HCT116 (cell line): ENCODE data around the gene ZNF892. TPM values are rescaled to one million over a fixed set of nuclear protein-coding genes. Genes with fewer than 3 reads are reported as not detected.

Experiments used
- ATAC-seq: fragments of 200-7000 bp; cut with Tn5 transposase; 2 replicates; pipeline ENCODE4 v1.9.1; 2020; ENCODE audit warnings: mild to moderate bottlenecking, moderate library complexity
- BruUV-seq: library from RNA; stranded (reverse); fragments of 400-500 nt; replicated peaks from 2 replicates; lab custom pipeline; 2021; lab: Mats Ljungman, UMichigan
- CTCF ChIA-PET: fragments of 300-600 bp; sonication (Branson Sonifier 250); formaldehyde crosslinking; loops from one replicate; lab custom pipeline; 2021; ENCODE audit warnings: antibody characterized with exemption; lab: Charles Lee
- POLR2A ChIA-PET: fragments of 300-600, 350-600 bp; sonication (Branson Sonifier 250); formaldehyde crosslinking; loops from one replicate; lab custom pipeline; 2021; ENCODE audit warnings: antibody characterized with exemption; lab: Charles Lee
- RAD21 ChIA-PET, 2 experiments: fragments of 300-600 bp; sonication (Branson Sonifier 250); formaldehyde crosslinking; loops; one replicate each; lab custom pipeline; 2023; ENCODE audit warnings: low total read pairs in 2 of 2; ENCODE audit not compliant: uncharacterized antibody in 2 of 2, unreplicated experiment in 2 of 2, low non-redundant PET in 1 of 2; lab: Charles Lee
- DNase-seq: peaks from one replicate; pipeline ENCODE4 v3.0.0-alpha.2; 2010; ENCODE audit warnings: low read depth, low spot score
- H2AFZ ChIP-seq: fragments of 200-600 bp; shearing (Covaris generic), sonication (generic); 2 replicates; pipeline ENCODE4 v1.6.1; 2017; ENCODE audit warnings: low read depth, mixed run types, mixed read lengths, antibody characterized with exemption, low read length; ENCODE audit not compliant: poor library complexity, severe bottlenecking
- H3K27ac ChIP-seq: 2 replicates; pipeline ENCODE4 v1.5.1; 2012; ENCODE audit warnings: low read depth, low read length
- H3K27me3 ChIP-seq: fragments of 200-600 bp; sonication (generic); 2 replicates; pipeline ENCODE4 v1.6.1; 2016; ENCODE audit warnings: mixed run types, low read length, mixed read lengths; ENCODE audit not compliant: insufficient read depth
- H3K36me3 ChIP-seq, 2 experiments: fragments of 200-500 bp in 1 of 2; fragments of 200-600 bp in 1 of 2; sonication (Bioruptor generic) in 1 of 2; sonication (generic) in 1 of 2; 2 replicates each; pipeline versions ENCODE4 v1.5.1 to v1.6.1; 2014 to 2016; ENCODE audit warnings: low read length in 2 of 2, inconsistent platforms in 1 of 2, mixed read lengths in 1 of 2, mixed run types in 1 of 2; ENCODE audit not compliant: insufficient read depth in 2 of 2, control insufficient read depth in 1 of 2
- H3K4me1 ChIP-seq, 2 experiments: fragments of 200-600 bp in 1 of 2; sonication (generic) in 1 of 2; 2 replicates each; pipeline versions ENCODE4 v1.5.1 to v1.6.1; 2012 to 2017; ENCODE audit warnings: low read length in 2 of 2, inconsistent platforms in 1 of 2, mild to moderate bottlenecking in 1 of 2, mixed read lengths in 1 of 2, mixed run types in 1 of 2, moderate library complexity in 1 of 2; ENCODE audit not compliant: insufficient read depth in 2 of 2, control insufficient read depth in 1 of 2
- H3K4me2 ChIP-seq: fragments of 200-600 bp; sonication (generic); 2 replicates; pipeline ENCODE4 v1.6.1; 2017; ENCODE audit warnings: mixed run types, low read length, mixed read lengths
- H3K4me3 ChIP-seq, 2 experiments: fragments of 200-600 bp in 1 of 2; sonication (generic) in 1 of 2; replicated peaks in 1 of 2; 2 replicates each; pipeline ENCODE4 v1.5.1; 2011 to 2016; ENCODE audit warnings: low read length in 2 of 2, control low read depth in 1 of 2, low read depth in 1 of 2, mild to moderate bottlenecking in 1 of 2, mixed read lengths in 1 of 2, mixed run types in 1 of 2
- H3K79me2 ChIP-seq: fragments of 200-600 bp; sonication (generic); 2 replicates; pipeline ENCODE4 v1.6.1; 2017; ENCODE audit warnings: mild to moderate bottlenecking, mixed run types, low read length, moderate library complexity, mixed read lengths; ENCODE audit not compliant: insufficient read depth
- H3K9ac ChIP-seq: fragments of 200-600 bp; sonication (generic); 2 replicates; pipeline ENCODE4 v1.6.1; 2016; ENCODE audit warnings: low read length, mixed read lengths
- H3K9me2 ChIP-seq: fragments of 200-600 bp; sonication (generic), shearing (Covaris generic); 2 replicates; pipeline ENCODE4 v1.6.1; 2017; ENCODE audit warnings: mixed run types, mild to moderate bottlenecking, moderate library complexity; ENCODE audit not compliant: insufficient read depth
- H3K9me3 ChIP-seq, 2 experiments: fragments of 200-500 bp in 1 of 2; fragments of 200-600 bp in 1 of 2; sonication (Bioruptor generic) in 1 of 2; sonication (generic) in 1 of 2; 2 replicates each; pipeline ENCODE4 v1.6.1; 2014 to 2017; ENCODE audit warnings: low read length in 2 of 2, mixed read lengths in 2 of 2, inconsistent platforms in 1 of 2, low read depth in 1 of 2, mild to moderate bottlenecking in 1 of 2, mixed run types in 1 of 2, moderate library complexity in 1 of 2; ENCODE audit not compliant: control insufficient read depth in 1 of 2, insufficient read depth in 1 of 2
- H4K20me1 ChIP-seq: fragments of 200-600 bp; sonication (generic), shearing (Covaris generic); 2 replicates; pipeline ENCODE4 v1.6.1; 2017; ENCODE audit warnings: mixed run types, mild to moderate bottlenecking, moderate library complexity; ENCODE audit not compliant: insufficient read depth
- EGR1 ChIP-seq: IDR thresholded peaks from 2 replicates; pipeline ENCODE4 v1.6.1; 2012; ENCODE audit warnings: low read depth
- JUND ChIP-seq: IDR thresholded peaks from 2 replicates; pipeline ENCODE4 v1.6.1; 2012
- POLR2A ChIP-seq: IDR thresholded peaks from 2 replicates; pipeline ENCODE4 v1.7.0; 2011; ENCODE audit warnings: borderline replicate concordance; ENCODE audit not compliant: insufficient read depth, insufficient read length; ENCODE audit errors: extremely low read depth
- POLR2AphosphoS5 ChIP-seq: IDR thresholded peaks from 2 replicates; pipeline ENCODE4 v1.6.1; 2011; ENCODE audit warnings: mild to moderate bottlenecking, low read depth, low read length, moderate library complexity
- RAD21 ChIP-seq: IDR thresholded peaks from 2 replicates; pipeline ENCODE4 v1.6.1; 2012; ENCODE audit warnings: low read depth, mild to moderate bottlenecking
- SP1 ChIP-seq: IDR thresholded peaks from 2 replicates; pipeline ENCODE4 v1.6.1; 2012; ENCODE audit warnings: low read depth
- SRF ChIP-seq: IDR thresholded peaks from 2 replicates; pipeline ENCODE4 v1.6.1; 2012; ENCODE audit warnings: low read depth
- intact Hi-C: fragments of 100-400 bp; cut with micrococcal nuclease; formaldehyde crosslinking; loops from 2 replicates; pipeline ENCODE4 v1.10.0; 2022
- total RNA-seq: library from RNA; stranded (reverse); gene quantifications from one replicate; pipeline ENCODE4 v1.2.1, GENCODE V29; 2021; ENCODE audit not compliant: unreplicated experiment
- TF ChIP-seq, protein P1 (sequence below): IDR thresholded peaks from 2 replicates; pipeline ENCODE4 v1.6.1; 2011; ENCODE audit warnings: mild to moderate bottlenecking, low read length, moderate library complexity; ENCODE audit not compliant: insufficient replicate concordance; ENCODE audit errors: extremely low read depth
- TF ChIP-seq, protein P2 (sequence below), 3 experiments: fragments of 200-600 bp in 1 of 3; sonication (generic) in 1 of 3; IDR thresholded peaks in 2 of 3; conservative IDR thresholded peaks in 1 of 3; 2 replicates each; pipeline ENCODE4 v1.5.1; 2012 to 2017; ENCODE audit warnings: low read depth in 2 of 3, low read length in 2 of 3, antibody characterized with exemption in 1 of 3, borderline replicate concordance in 1 of 3, control low read depth in 1 of 3, mild to moderate bottlenecking in 1 of 3, mixed read lengths in 1 of 3, mixed run types in 1 of 3, moderate library complexity in 1 of 3; ENCODE audit not compliant: insufficient read depth in 1 of 3
- TF ChIP-seq, protein P3 (sequence below): IDR thresholded peaks from 2 replicates; pipeline ENCODE4 v1.6.1; 2012

ZNF892 gene
- total RNA-seq, 1 experiment from 2014 or later, result 0.27 TPM

DNA sequence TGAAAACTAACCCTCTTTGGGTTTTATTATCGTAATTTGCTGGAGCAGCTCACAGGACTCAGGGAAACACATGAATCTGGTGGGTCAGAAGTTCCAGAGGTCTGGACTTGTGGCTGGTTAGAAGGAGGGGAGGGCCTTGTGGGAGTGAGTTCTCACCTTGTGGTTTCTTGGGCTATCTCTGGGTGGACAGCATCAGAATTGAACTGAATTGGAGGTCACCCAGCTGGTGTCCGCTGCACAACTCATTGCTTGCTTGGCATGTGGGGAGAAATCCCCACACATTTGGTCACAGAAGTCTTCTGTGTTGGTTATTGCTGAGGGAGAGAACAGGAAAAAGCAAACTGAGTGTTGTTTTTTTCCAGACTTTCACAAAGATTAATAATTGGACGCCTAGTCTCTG lies 27.5 kb downstream of the ZNF892 start:
- TF ChIP-seq POLR2AphosphoS5 (no peak), RAD21 (no peak), SP1 (no peak), EGR1 (no peak), SRF (no peak), JUND (no peak), POLR2A (no peak)
- TF ChIP-seq, protein P1, sequence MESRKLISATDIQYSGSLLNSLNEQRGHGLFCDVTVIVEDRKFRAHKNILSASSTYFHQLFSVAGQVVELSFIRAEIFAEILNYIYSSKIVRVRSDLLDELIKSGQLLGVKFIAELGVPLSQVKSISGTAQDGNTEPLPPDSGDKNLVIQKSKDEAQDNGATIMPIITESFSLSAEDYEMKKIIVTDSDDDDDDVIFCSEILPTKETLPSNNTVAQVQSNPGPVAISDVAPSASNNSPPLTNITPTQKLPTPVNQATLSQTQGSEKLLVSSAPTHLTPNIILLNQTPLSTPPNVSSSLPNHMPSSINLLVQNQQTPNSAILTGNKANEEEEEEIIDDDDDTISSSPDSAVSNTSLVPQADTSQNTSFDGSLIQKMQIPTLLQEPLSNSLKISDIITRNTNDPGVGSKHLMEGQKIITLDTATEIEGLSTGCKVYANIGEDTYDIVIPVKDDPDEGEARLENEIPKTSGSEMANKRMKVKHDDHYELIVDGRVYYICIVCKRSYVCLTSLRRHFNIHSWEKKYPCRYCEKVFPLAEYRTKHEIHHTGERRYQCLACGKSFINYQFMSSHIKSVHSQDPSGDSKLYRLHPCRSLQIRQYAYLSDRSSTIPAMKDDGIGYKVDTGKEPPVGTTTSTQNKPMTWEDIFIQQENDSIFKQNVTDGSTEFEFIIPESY, result no peak
- TF ChIP-seq, protein P2, sequence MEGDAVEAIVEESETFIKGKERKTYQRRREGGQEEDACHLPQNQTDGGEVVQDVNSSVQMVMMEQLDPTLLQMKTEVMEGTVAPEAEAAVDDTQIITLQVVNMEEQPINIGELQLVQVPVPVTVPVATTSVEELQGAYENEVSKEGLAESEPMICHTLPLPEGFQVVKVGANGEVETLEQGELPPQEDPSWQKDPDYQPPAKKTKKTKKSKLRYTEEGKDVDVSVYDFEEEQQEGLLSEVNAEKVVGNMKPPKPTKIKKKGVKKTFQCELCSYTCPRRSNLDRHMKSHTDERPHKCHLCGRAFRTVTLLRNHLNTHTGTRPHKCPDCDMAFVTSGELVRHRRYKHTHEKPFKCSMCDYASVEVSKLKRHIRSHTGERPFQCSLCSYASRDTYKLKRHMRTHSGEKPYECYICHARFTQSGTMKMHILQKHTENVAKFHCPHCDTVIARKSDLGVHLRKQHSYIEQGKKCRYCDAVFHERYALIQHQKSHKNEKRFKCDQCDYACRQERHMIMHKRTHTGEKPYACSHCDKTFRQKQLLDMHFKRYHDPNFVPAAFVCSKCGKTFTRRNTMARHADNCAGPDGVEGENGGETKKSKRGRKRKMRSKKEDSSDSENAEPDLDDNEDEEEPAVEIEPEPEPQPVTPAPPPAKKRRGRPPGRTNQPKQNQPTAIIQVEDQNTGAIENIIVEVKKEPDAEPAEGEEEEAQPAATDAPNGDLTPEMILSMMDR (IDR thresholded peaks at IDR 0.05 in 2 of 3, conservative IDR thresholded peaks at IDR 0.05 in 1 of 3; ENCODE audit: borderline replicate concordance in 1 of 3, insufficient read depth in 1 of 3, low read depth in 2 of 3, low read length in 2 of 3), result no peak
- TF ChIP-seq, protein P3, sequence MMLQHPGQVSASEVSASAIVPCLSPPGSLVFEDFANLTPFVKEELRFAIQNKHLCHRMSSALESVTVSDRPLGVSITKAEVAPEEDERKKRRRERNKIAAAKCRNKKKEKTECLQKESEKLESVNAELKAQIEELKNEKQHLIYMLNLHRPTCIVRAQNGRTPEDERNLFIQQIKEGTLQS, result no peak
- Histone ChIP-seq H3K9me3 (no peaks in the 10 kb centered on the region), H4K20me1 (no peaks in the 10 kb centered on the region), H3K4me3 (no peak overlapping the region), H3K27ac (no peak overlapping the region), H3K27me3 (no peaks in the 10 kb centered on the region), H3K79me2 (no peaks in the 10 kb centered on the region), H3K9ac (no peak overlapping the region), H3K36me3 (no peaks in the 10 kb centered on the region), H2AFZ (no peak overlapping the region), H3K4me1 (no peaks in the 10 kb centered on the region), H3K4me2 (no peak overlapping the region), H3K9me2 (no peaks in the 10 kb centered on the region)
- ATAC-seq (no peak), DNase-seq (no peak)
- ChIA-PET RAD21 (no interaction called here), CTCF (no interaction called here), POLR2A (no interaction called here)
- BruUV-seq, result no TSS peak
- intact Hi-C loops, result no loop called here
